HG02678 (cell line): ENCODE data around the gene PPFIA1.
A peak's percentile ranks its signal among the peaks of the same experiment; 100 is the strongest.

Source experiments
- ATAC-seq: cut with Tn5 transposase; IDR thresholded peaks from one replicate; pipeline ENCODE4 v1.9.1; 2021; ENCODE audit warnings: mild to moderate bottlenecking, moderate library complexity; ENCODE audit not compliant: unreplicated experiment

Gene PPFIA1

DNA sequence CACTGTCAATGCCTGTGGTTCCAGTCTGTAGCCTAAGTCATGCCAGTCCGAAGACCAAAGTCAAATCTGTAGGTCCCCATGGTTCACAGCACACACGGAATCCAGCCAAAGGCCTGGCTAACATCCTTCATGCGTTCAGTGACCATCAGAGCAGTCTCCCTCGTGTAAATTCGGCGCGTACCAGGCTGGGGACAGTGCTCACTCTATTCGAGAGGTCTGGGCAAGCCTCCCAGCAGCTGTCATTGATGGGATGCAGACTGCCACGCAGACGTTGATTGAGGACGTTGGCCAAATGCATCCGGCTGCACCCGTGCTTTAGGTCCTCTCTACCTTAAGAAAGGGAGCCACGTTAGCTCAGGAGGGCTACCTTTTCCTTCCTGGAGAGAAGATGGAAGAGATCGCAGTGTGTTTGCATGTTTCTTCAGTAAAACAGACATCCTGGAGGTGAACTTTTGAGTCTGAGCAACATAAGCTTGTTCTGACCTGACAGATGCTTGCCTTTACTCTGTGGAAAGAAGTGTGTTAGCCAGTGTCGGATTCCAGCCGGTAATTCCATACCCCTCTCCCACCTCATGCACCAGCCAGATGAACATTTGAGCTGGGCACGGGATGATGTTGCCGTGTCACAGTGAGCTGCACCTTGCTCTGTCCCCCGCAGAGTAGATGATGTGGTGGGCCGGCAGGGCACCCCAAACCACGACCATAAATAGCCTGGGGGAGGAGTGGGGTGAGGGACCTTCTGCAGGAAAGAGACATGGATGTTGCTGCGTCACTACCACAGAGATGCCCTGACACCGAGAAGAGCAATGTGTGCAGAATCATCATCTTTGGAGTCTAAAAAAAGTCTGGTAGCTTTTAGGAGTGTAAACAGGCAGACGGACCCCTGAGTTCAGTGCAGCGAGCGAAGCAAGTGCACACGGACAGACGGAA is 140.1 kb downstream of the PPFIA1 start:
- ATAC-seq: no peak

- no peak for ATAC-seq
Measured at GRCh38 chr11:70411713-70412452, 141.4 kb downstream of the PPFIA1 start.

- no peak for ATAC-seq
Measured at GRCh38 chr11:70413151-70413550, 142.7 kb downstream of the PPFIA1 start.

DNA sequence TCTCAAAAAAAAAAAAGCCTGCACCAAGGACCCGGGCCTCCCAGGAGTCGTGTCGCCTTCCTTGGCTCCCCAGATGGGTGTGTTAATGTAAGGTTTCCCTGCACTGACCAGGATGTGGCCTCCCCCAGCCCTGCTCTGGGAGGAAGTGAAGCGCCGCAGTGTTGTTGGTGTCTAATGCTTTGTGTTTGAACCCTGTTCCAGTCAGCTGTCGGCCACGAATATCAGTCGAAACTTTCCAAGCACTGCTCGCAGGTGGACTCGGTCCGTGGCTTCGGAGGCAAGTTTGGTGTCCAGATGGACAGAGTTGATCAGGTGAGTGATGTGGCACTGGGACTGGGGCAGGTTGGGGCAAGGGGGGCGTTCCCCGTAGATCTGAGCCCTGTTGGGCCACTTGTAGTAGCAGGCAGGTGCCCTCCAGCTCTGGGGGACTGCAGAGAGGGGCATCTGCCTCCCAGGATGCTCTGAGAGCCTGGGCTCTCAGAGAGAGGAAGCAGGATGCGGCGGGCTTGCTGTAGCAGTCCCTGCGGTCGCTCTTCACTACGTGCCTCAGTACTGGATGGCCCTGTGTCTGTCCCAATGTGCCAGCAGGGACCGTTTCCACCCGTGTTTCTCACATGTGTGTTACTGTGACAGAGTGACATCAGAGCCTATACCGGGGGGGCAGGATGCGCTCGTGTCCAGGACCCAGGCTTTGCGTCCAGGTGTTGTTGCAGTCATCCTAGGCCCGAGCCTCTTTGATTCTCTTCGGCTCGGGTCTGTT is 144.0 kb downstream of the PPFIA1 start:
- ATAC-seq: no peak

DNA sequence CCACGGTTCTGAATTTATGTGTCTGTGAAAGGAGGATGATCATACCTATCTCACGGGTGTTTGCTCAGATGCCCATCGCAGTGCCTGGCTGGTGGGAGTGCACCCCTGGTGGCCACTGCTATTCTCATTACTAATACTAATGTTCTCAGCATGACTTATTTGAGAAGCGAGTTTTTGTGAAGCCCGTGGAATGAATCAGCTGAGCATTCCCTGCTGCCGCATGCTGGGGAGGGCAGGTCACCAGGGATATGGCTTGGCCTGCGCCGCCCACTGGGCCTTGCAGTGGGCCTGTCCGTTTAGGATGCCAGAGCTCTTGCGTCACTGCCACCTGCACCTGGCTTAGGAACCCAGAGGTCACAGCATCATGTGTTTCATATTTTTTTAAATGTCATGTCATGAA is 144.7 kb downstream of the PPFIA1 start:
- no peak for ATAC-seq

GRCh38 chr11:70415642-70416395 is 145.3 kb downstream of the PPFIA1 start:
- no peak for ATAC-seq

DNA sequence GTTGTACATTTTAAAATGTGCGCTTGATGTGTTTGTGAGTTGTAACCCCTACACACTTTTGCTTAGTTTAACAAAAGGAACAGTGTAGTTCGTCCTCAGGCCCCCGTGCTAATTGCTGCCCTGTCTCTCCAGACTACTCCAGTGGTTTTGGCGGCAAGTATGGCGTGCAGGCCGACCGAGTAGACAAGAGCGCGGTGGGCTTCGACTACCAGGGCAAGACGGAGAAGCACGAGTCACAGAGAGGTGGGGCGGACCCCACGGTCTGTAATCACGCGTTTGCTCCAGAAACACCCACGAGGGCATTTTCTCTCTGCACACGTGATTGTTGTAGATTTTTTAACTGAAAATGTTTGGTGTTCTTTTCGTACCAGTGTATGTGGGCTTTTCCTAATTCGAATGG is 146.4 kb downstream of the PPFIA1 start:
- no peak for ATAC-seq

GRCh38 chr11:70418130-70418529 is 147.6 kb downstream of the PPFIA1 start:
- no peak for ATAC-seq

DNA sequence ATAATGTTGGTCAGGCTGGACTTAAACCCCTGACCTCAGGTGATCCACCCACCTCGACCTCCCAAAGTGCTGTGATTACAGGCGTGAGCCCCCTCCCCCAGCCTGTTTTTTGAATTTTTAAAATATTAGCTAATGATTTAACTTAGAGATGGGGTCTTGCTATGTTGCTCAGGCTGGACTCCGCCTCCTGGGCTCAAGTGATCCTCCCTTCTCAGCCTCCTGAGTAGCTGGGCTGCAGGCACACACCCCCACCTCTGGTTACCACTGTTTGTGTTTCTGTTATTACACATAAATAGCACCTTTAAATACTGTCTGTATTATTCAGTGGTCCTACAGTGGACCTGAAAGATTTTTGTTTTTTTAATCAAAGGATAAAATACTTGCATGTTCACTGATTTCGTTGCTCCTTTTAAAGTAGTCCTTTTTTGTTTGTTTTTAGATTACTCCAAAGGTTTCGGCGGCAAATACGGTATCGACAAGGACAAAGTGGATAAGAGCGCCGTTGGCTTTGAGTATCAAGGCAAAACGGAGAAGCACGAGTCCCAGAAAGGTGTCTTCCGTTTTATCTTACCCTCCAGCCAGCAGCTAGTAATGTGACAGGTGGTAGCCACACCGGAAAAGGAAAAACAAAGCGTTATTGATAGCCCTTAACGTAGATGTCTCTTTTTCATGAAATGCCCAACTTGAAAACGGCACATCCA is 149.0 kb downstream of the PPFIA1 start:
- no peak for ATAC-seq

- no peak for ATAC-seq
Measured at GRCh38 chr11:70420008-70420464, 149.5 kb downstream of the PPFIA1 start.

GRCh38 chr11:70420496-70420895 is 150.0 kb downstream of the PPFIA1 start:
- ATAC-seq: no peak

- no peak for ATAC-seq
Measured at GRCh38 chr11:70421123-70421522, 150.6 kb downstream of the PPFIA1 start.

DNA sequence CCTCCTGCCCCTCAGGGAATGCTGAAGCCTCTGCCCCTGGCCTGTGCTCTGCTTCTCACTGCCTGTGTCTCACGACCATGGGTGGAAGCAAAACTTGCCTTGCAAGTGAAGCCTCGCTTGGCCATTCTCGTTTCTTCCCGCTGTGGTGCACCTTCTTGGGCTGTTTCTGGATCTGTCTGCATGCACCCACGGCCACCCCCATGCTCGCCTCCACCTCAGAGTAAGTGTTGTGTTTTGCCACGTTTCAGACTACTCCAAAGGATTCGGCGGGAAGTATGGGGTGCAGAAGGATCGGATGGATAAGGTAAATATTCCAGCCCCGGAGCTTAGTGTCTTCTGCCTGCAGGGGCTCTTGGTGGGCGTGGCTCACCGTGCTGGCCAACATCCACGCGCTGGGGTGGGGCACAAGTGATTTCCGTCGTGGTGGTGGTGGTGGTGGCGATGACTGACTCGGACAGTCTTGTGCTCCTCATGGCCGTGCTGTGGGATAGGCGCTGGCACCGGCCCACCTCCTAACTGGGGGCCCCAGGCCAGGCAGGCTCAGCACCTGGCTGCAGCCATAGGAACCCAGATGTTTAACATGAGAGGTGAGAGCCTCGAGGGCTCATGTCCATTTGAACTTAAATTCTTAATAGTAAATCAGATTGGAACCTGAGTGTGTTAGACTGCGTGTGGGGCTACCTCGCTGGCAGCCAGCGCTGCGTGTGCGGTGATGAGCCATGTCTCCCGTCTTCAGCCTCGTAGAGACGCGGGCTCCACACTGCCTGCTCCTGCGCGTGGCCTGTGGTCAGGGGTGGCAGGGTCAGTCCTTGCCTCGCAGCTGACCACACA is 152.4 kb downstream of the PPFIA1 start:
- ATAC-seq: no peak

DNA sequence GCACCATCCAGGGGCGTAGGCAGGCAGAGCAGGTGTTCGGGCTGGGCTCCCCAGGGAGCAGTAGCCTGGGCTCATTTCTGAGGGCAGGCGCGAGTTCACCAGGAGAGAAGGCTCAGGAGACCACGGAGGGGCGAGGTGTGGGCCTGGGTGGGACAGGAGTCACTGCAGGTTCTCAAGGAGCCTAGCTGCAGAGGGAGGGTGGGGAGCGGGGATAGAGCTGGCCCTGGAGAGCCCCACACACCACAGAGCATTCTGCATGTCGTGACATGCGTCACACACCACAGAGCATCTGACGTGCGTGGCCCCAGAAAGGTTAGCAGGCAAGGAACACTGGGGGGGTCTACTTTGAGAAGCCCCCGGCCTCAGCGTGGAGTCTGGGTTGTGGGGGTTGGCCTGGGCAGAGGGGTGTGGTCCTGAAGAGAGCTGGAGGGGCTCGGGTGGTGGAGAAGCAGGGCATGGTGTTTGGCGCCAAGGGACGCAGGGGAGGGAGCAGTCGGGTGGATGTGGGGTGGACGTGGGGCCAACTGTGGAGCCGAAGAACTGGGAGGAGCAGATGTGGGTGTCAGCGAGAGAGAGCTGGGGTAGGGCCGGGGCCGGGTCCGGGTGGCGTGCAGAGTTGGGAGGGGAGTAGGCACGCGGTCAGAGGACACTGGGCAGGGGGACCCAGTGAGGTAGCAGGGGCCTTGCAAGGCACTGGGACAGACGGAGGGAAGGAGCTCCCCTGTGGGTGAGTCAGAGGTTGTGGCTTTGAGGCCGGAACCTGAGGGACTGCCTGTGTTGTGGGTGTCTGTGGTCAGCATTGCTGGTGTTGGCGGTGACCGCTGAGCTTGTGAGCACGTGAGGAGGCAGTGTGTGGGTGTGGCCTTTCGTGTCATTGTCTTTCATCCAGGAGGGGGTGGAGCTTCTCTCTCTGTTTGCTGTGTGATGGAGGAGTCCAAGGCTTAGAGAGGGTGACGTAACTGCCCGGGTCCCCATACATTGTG is 153.3 kb downstream of the PPFIA1 start:
- peak; percentile 62 for ATAC-seq

DNA sequence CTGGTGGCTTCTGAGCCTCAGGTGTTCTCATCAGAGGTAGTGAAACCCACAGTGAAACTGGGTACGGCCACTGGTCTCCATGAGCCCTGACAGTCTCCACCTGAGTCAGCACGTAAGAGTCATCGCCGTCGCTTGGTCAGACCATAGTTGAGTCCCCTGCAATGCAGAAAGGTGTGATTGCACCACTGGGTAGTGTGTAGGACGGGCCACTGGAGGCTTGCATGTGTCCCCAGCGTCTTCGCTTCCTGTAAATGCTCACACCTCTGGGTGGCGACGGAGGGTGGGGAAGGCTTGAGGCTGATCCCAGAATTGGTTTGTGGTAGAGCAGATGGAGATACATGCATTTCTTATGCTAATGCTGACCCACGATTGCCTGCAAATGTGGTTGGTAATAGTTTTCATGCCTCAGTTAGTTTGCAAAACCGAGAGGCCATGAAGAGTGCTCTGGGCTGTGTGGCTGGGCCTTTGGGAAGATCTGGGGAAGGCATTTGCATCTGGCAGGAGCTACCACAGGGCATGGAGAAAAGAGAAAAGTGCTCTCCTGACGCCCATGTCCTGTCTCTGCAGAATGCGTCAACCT is 154.4 kb downstream of the PPFIA1 start:
- no peak for ATAC-seq

DNA sequence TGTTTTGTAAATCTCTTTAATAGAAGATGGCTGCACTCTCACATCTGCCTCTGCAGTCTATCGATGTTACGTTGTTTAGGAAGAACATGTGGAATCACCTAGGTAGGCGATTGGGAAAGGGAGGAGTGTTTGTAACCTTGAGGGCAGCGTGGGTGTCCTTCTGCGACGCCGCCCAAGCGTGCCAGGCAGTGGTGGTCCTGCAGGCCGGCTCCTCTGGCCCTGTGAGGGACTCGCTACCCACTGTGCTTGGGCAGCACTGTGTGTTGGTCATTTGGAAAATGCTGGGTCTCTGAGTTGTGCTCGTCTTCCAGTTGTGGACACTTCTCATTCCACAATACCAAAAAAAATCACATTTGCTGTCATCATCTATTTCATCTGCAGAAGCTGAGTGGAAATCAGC is 156.9 kb downstream of the PPFIA1 start:
- no peak for ATAC-seq

- ATAC-seq: no peak
Measured at GRCh38 chr11:70428701-70429427, 158.4 kb downstream of the PPFIA1 start.
